OCI-LY1 (cell line): Measurements from ENCODE around the gene MAGEB17.

Experiments used
- H2AFZ ChIP-seq: fragments of 200-600 bp; sonication (generic), shearing (Covaris generic); 2 replicates; pipeline ENCODE4 v1.6.0; 2014; ENCODE audit warnings: antibody characterized with exemption, mild to moderate bottlenecking, low read length
- H3F3A ChIP-seq: fragments of 200-600 bp; sonication (generic), shearing (Covaris generic); 2 replicates; pipeline ENCODE4 v1.6.0; 2014; ENCODE audit warnings: mild to moderate bottlenecking, antibody characterized with exemption, low read length, moderate library complexity; ENCODE audit not compliant: insufficient read depth
- H3K27ac ChIP-seq: fragments of 200-600 bp; sonication (generic); 2 replicates; pipeline ENCODE4 v1.5.1; 2014; ENCODE audit warnings: low read length, mixed run types, mild to moderate bottlenecking, low read depth; ENCODE audit not compliant: poor library complexity, severe bottlenecking
- H3K27me3 ChIP-seq: fragments of 200-600 bp; sonication (generic); 2 replicates; pipeline ENCODE4 v1.6.0; 2014; ENCODE audit warnings: antibody characterized with exemption, mild to moderate bottlenecking, low read length, moderate library complexity; ENCODE audit not compliant: insufficient read depth
- H3K36me3 ChIP-seq: fragments of 200-600 bp; sonication (generic); 2 replicates; pipeline ENCODE4 v1.6.1; 2014; ENCODE audit warnings: mild to moderate bottlenecking, antibody characterized with exemption, low read length, moderate library complexity, mixed read lengths; ENCODE audit not compliant: insufficient read depth
- H3K4me1 ChIP-seq: fragments of 200-600 bp; sonication (generic); 2 replicates; pipeline ENCODE4 v1.5.1; 2014; ENCODE audit warnings: mild to moderate bottlenecking, low read length, moderate library complexity; ENCODE audit not compliant: insufficient read depth, severe bottlenecking
- H3K4me2 ChIP-seq: fragments of 200-600 bp; sonication (generic), shearing (Covaris generic); 2 replicates; pipeline ENCODE4 v1.6.1; 2014; ENCODE audit warnings: low read length
- H3K4me3 ChIP-seq: fragments of 200-600 bp; sonication (generic); 2 replicates; pipeline ENCODE4 v1.5.1; 2014; ENCODE audit warnings: low read length, low read depth, mild to moderate bottlenecking, mixed read lengths; ENCODE audit not compliant: poor library complexity, severe bottlenecking
- H3K79me2 ChIP-seq: fragments of 200-600 bp; shearing (Covaris generic); 2 replicates; pipeline ENCODE4 v1.6.1; 2016; ENCODE audit warnings: mixed run types, low read length, mixed read lengths; ENCODE audit not compliant: insufficient read depth
- H3K9ac ChIP-seq: fragments of 200-600 bp; sonication (generic), shearing (Covaris generic); 2 replicates; pipeline ENCODE4 v1.6.1; 2014; ENCODE audit warnings: mild to moderate bottlenecking, low read length, mixed read lengths
- H3K9me2 ChIP-seq: fragments of 200-600 bp; sonication (generic), shearing (Covaris generic); 2 replicates; pipeline ENCODE4 v1.6.1; 2014; ENCODE audit warnings: low read depth, mild to moderate bottlenecking, low read length, mixed read lengths
- H3K9me3 ChIP-seq: fragments of 200-600 bp; shearing (Covaris generic); 2 replicates; pipeline ENCODE4 v1.6.1; 2014; ENCODE audit warnings: low read length, mixed read lengths
- H4K20me1 ChIP-seq: fragments of 200-600 bp; sonication (generic), shearing (Covaris generic); 2 replicates; pipeline ENCODE4 v1.6.0; 2016; ENCODE audit warnings: mild to moderate bottlenecking, low read length; ENCODE audit not compliant: insufficient read depth
- EZH2 ChIP-seq: fragments of 200-600 bp; sonication (generic), shearing (Covaris generic); IDR thresholded peaks from 2 replicates; pipeline ENCODE4 v1.8.0; 2017; ENCODE audit warnings: borderline replicate concordance, mixed run types, mild to moderate bottlenecking, antibody characterized with exemption, low read length, moderate library complexity, mixed read lengths
- TF ChIP-seq, protein P1 (sequence below): fragments of 200-600 bp; sonication (generic), shearing (Covaris generic); IDR thresholded peaks from 2 replicates; pipeline ENCODE4 v1.5.1; 2017; ENCODE audit warnings: mild to moderate bottlenecking, antibody characterized with exemption, low read length, moderate library complexity, mixed read lengths

Gene MAGEB17

DNA sequence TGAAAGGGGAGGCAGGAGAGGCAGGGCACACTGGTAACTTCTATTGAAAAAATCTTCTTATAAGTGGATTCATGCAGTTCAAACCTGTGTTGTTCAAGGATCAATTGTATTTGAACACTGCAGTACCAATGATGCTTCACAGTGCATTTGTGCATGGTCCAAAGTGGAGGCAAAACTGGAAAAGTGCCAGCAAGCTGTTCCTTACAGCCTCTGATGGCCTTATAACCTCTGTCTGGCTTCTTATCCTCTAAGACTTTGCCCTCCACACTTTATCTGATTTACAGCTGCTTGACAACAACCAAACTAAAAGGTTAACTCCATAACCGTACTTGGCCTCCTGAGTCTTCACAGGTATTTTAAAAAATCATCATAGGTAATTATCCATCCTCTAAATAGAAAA, 40.4 kb downstream of the MAGEB17 start:
- Histone ChIP-seq H4K20me1 (no peaks in the 10 kb centered on the region), H3K9ac (no peak overlapping the region), H3K9me3 (no peaks in the 10 kb centered on the region), H2AFZ (no peak overlapping the region), H3K27me3 (no peaks in the 10 kb centered on the region), H3K27ac (no peak overlapping the region), H3K4me1 (no peaks in the 10 kb centered on the region), H3K79me2 (no peaks in the 10 kb centered on the region), H3F3A (no peaks in the 10 kb centered on the region), H3K9me2 (no peaks in the 10 kb centered on the region), H3K4me2 (no peak overlapping the region), H3K36me3 (no peaks in the 10 kb centered on the region), H3K4me3 (no peak overlapping the region)
- TF ChIP-seq, protein P1, sequence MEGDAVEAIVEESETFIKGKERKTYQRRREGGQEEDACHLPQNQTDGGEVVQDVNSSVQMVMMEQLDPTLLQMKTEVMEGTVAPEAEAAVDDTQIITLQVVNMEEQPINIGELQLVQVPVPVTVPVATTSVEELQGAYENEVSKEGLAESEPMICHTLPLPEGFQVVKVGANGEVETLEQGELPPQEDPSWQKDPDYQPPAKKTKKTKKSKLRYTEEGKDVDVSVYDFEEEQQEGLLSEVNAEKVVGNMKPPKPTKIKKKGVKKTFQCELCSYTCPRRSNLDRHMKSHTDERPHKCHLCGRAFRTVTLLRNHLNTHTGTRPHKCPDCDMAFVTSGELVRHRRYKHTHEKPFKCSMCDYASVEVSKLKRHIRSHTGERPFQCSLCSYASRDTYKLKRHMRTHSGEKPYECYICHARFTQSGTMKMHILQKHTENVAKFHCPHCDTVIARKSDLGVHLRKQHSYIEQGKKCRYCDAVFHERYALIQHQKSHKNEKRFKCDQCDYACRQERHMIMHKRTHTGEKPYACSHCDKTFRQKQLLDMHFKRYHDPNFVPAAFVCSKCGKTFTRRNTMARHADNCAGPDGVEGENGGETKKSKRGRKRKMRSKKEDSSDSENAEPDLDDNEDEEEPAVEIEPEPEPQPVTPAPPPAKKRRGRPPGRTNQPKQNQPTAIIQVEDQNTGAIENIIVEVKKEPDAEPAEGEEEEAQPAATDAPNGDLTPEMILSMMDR = no peak
- no peak for TF ChIP-seq EZH2

DNA sequence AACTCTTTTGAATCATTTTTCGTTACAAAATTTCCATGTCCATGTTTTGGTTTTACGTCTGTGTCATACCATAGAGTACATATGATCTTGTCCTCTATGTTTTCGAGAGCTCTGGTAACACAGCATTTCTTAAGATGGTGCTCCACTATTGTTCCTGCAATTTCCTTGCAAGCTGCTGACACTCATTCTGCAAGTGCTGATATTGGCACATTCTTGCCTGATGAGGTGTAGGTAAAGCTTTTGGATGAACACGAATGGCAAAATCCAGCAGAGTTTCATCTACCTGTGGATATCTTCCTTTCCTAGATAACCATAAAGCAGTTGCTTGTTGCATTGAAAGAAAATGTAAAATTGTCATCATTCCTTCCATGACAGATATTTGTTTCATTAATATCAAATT, 41.3 kb downstream of the MAGEB17 start:
- no peaks in the 10 kb centered on the region for H3K9me2 ChIP-seq
- no peaks in the 10 kb centered on the region for H4K20me1 ChIP-seq
- H2AFZ ChIP-seq = no peak overlapping the region
- H3K4me3 ChIP-seq = no peak overlapping the region
- H3K36me3 ChIP-seq = no peaks in the 10 kb centered on the region
- H3K27me3 ChIP-seq = no peaks in the 10 kb centered on the region
- H3K9me3 ChIP-seq = no peaks in the 10 kb centered on the region
- H3F3A ChIP-seq = no peaks in the 10 kb centered on the region
- TF ChIP-seq EZH2 = no peak
- TF ChIP-seq, protein P1 = no peak
- no peak overlapping the region for H3K9ac ChIP-seq
- no peak overlapping the region for H3K27ac ChIP-seq
- no peaks in the 10 kb centered on the region for H3K79me2 ChIP-seq
- no peak overlapping the region for H3K4me2 ChIP-seq
- no peaks in the 10 kb centered on the region for H3K4me1 ChIP-seq

DNA sequence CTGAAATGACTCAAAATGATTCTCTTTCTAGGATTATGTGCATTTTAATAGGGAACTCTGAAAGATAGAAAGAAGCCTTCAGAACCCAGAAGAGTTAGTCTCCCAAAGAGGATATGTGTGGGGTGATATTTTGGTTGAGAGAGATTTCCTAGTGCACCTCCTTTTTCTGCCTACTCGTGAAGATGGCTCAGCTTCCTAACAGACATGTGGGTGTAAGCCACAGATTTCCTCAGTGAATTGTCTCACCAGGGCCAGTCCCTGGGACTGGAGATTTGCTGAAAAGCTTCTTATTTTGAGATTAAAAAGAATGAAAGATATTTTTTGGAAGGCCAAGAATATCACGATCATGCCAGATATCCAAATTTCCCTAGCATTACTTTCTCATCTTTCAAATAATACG, 42.8 kb downstream of the MAGEB17 start:
- Histone ChIP-seq H3K79me2 (no peaks in the 10 kb centered on the region), H3K9me2 (no peaks in the 10 kb centered on the region), H4K20me1 (no peaks in the 10 kb centered on the region)

More for the DNA sequence above, 42.8 kb downstream of the MAGEB17 start:
- Histone ChIP-seq H3K9ac (no peak overlapping the region), H3K27me3 (no peaks in the 10 kb centered on the region), H3F3A (no peaks in the 10 kb centered on the region), H3K4me3 (no peak overlapping the region), H3K36me3 (no peaks in the 10 kb centered on the region), H3K27ac (no peak overlapping the region), H3K4me2 (no peak overlapping the region), H2AFZ (no peak overlapping the region), H3K9me3 (no peaks in the 10 kb centered on the region), H3K4me1 (no peaks in the 10 kb centered on the region)
- TF ChIP-seq, protein P1 = no peak
- no peak for TF ChIP-seq EZH2
